GM06990 (cell line): ENCODE data around the gene GALNT16.
A peak's percentile ranks its signal among the peaks of the same experiment; 100 is the strongest.

ENCODE experiments used
- DNase-seq: peaks from one replicate; pipeline ENCODE4 v3.0.0-alpha.2; 2011; ENCODE audit not compliant: insufficient read length; ENCODE audit errors: extremely low read depth
- H3K27me3 ChIP-seq: replicated peaks from 2 replicates; pipeline ENCODE4 v1.6.0; 2011; ENCODE audit warnings: low read length; ENCODE audit not compliant: control insufficient read depth, insufficient read depth
- H3K36me3 ChIP-seq: 2 replicates; pipeline ENCODE4 v1.5.1; 2011; ENCODE audit warnings: low read length; ENCODE audit not compliant: control insufficient read depth, insufficient read depth
- H3K4me3 ChIP-seq: replicated peaks from 2 replicates; pipeline ENCODE4 v1.5.1; 2011; ENCODE audit warnings: low read depth, mild to moderate bottlenecking, control low read depth, low read length
- TF ChIP-seq, protein P1 (sequence below): IDR thresholded peaks from 2 replicates; pipeline ENCODE4 v1.5.1; 2011; ENCODE audit warnings: low read length, control low read depth, mild to moderate bottlenecking, inconsistent platforms; ENCODE audit not compliant: insufficient read depth, poor library complexity, severe bottlenecking

GALNT16 gene

DNA sequence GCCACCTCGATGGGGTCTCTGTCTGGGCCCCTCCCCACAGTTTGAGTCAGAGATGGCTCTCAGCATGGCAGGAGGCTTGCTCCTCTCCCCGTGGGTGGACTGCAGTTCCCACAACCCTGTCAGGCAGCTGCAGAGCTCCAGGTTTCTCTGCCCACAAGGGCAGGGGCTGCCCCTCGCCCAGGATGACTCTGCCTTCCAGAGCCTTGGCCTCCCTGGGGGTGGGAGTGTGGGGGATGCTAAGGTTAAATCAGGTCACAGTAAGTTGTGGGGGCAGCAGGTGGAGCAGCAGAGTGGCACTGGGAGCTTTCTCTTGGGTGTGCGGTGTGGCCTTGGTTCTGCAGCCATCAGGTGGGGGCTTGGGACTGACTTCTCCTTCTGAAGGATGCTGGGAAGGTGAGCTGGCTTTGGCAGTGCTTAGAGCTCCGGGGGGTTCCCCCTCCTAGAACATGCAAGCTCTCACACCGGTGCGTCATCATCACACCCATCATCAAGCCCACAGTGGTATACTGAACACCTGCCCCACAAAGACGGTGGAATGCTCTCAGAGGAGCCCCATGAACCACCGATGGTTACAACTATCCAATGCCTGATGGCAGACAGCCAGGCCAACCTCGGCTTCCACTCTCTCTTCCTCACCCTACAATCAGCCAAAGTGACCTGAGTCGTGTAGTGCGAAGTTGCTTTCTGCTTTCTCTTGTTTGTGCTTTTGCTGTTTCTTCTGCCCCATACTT is 98.4 kb downstream of the GALNT16 start:
- no peaks in the 10 kb centered on the region for H3K36me3 ChIP-seq
- DNase-seq: no peak
- TF ChIP-seq, protein P1, sequence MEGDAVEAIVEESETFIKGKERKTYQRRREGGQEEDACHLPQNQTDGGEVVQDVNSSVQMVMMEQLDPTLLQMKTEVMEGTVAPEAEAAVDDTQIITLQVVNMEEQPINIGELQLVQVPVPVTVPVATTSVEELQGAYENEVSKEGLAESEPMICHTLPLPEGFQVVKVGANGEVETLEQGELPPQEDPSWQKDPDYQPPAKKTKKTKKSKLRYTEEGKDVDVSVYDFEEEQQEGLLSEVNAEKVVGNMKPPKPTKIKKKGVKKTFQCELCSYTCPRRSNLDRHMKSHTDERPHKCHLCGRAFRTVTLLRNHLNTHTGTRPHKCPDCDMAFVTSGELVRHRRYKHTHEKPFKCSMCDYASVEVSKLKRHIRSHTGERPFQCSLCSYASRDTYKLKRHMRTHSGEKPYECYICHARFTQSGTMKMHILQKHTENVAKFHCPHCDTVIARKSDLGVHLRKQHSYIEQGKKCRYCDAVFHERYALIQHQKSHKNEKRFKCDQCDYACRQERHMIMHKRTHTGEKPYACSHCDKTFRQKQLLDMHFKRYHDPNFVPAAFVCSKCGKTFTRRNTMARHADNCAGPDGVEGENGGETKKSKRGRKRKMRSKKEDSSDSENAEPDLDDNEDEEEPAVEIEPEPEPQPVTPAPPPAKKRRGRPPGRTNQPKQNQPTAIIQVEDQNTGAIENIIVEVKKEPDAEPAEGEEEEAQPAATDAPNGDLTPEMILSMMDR: no peak
- H3K4me3 ChIP-seq: no peak overlapping the region
- H3K27me3 ChIP-seq: no peaks in the 10 kb centered on the region

DNA sequence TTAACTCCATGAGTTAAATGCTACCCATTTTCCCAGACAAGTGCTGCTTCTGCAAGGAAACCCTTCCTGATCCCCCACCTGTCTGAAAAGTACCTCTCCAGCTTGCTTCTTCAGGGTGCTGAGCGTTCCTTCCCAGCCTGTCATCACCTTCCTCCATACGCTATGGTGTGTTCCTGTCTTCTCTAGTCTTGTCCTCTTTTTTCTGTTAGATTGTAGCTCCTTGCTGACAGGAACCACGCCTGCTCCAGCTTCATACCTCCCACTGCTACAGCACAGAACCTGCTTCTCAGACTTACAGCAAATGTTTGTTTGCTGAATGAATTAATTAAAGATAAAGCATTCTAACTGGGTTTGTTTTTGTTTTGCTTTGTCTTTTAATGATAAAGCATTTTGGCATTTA is 99.0 kb downstream of the GALNT16 start:
- Histone ChIP-seq H3K27me3 (no peaks in the 10 kb centered on the region), H3K4me3 (no peak overlapping the region), H3K36me3 (no peaks in the 10 kb centered on the region)
- no peak for DNase-seq
- TF ChIP-seq, protein P1: no peak

DNA sequence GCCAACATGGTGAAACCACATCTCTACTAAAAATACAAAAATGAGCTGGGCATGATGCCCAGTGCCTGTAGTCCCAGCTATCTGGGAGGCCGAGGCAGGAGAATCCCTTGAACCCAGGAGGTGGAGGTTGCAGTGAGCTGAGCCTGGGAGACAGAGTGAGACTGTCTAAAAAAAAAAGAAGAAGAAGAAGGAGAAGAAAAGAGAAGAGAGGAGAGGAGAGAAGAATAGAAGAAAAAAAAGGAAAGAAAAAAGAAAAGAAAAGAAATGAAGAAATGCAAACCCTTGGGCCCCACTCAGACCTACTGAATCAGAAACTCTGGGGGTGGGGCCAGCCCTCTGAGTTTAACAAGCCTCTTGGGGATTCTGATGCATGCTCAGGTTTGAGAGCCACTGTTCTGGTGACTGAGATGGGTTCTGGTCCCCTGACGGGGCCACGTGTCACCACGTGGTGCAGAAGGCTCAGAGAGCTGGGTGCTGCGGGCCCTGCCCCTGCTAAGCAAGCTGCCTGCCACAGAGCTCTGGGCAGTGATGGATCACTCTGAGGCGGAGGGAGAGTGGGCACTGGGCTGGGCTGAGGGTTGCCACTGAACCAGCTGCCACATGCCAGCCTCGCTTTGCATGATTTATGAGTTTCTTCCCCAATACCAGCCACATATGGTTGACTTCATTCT is 100.6 kb downstream of the GALNT16 start:
- Histone ChIP-seq H3K36me3 (no peaks in the 10 kb centered on the region), H3K27me3 (no peaks in the 10 kb centered on the region), H3K4me3 (no peak overlapping the region)
- TF ChIP-seq, protein P1: no peak
- peak; percentile 54 for DNase-seq

DNA sequence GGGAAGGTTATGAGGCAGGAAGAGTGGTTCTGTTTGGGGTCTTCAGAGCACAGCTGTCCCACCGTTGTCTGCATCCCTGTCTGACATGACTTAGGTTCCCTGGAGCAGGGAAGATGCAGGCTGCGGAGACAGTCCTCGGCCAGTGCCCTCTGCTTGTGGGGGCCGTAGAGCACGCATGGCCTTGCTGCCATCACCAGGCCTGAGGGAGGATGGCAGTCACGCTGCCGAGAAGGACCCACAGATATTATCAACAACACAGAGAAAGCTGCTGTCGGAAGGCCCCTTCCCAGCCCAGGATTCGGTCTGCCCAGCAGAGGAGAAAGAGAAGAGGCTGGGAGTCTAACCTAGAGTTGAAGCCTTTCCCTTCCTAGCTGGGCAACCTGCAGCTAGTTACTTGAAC is 103.1 kb downstream of the GALNT16 start:
- Histone ChIP-seq H3K4me3 (no peak overlapping the region), H3K36me3 (no peaks in the 10 kb centered on the region), H3K27me3 (no peaks in the 10 kb centered on the region)
- TF ChIP-seq, protein P1: peak; percentile 9
- no peak for DNase-seq

DNA sequence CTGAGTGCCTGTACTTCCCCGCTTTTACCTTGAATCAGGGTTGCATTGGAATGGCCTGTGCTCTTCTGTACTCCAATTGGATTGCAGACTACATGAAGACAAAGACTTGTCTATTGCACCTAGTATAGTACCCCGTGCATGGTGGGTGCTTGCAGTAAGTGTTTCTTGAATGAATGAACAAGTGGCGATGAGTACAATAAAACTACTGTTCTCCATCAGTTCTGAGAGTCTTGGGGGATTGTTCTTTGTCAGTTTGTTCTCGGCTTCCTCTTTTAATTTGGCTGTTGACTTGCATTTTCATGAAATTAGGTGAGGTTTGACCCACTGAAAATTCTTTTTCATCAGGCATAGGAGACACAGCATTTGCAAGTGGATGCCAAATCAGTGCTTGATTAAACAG is 104.0 kb downstream of the GALNT16 start:
- no peak for DNase-seq
- no peaks in the 10 kb centered on the region for H3K36me3 ChIP-seq

More for the DNA sequence above, 104.0 kb downstream of the GALNT16 start:
- no peak overlapping the region for H3K4me3 ChIP-seq
- H3K27me3 ChIP-seq: no peaks in the 10 kb centered on the region
- TF ChIP-seq, protein P1: no peak
